NB4 (cell line): ENCODE results near the gene THRAP3.

Experiments used
- MYC ChIP-seq: IDR thresholded peaks from 2 replicates; pipeline ENCODE4 v1.6.1; 2011; ENCODE audit warnings: low read depth, low read length
- POLR2A ChIP-seq: IDR thresholded peaks from 2 replicates; pipeline ENCODE4 v1.6.1; 2011; ENCODE audit warnings: mild to moderate bottlenecking; ENCODE audit not compliant: insufficient read length; ENCODE audit errors: extremely low read depth
- TF ChIP-seq, protein P1 (sequence below): IDR thresholded peaks from one replicate; pipeline ENCODE4 v1.5.1; 2012; ENCODE audit warnings: low read depth, low read length
- TF ChIP-seq, protein P2 (sequence below): IDR thresholded peaks from 2 replicates; pipeline ENCODE4 v1.6.1; 2011; ENCODE audit warnings: low read depth, low read length

DNA sequence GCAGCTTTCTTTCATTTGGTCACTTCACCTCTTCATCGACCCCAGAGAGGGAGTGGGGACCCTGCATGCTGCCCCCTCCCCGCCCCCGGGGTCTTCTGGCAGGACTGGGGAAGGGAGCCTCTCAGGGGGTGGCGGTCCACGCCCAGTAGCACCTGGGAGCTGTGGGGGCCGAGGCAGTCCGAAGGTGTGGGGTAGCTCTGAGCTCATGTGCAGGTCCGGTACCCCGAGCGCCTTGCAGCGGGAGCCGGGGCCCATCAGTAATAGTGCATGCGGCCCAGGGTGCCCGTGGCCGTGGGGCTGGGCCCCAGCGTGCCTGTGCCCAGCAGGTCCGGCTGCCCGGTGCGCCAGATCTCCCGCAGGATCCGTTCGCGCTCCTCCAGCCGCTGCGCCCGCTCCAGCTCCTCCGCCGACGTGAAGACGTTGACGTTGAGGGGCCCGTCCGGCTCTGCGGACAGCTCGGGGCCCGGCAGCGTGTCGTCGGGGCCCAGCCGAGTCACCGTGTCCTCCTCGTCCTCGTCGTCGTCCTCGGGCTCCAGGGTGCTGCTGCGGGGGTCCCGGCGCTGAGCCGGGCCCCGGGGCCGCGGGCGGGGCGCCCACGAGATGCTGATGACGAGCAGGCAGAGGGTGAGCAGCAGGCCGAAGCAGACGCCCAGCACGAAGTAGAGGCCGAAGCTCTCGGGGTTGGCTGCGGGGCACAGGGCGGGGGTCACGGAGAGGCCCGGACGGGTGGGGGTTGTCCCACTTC lies 98.0 kb downstream of the THRAP3 start:
- no peak for TF ChIP-seq POLR2A
- TF ChIP-seq, protein P1, sequence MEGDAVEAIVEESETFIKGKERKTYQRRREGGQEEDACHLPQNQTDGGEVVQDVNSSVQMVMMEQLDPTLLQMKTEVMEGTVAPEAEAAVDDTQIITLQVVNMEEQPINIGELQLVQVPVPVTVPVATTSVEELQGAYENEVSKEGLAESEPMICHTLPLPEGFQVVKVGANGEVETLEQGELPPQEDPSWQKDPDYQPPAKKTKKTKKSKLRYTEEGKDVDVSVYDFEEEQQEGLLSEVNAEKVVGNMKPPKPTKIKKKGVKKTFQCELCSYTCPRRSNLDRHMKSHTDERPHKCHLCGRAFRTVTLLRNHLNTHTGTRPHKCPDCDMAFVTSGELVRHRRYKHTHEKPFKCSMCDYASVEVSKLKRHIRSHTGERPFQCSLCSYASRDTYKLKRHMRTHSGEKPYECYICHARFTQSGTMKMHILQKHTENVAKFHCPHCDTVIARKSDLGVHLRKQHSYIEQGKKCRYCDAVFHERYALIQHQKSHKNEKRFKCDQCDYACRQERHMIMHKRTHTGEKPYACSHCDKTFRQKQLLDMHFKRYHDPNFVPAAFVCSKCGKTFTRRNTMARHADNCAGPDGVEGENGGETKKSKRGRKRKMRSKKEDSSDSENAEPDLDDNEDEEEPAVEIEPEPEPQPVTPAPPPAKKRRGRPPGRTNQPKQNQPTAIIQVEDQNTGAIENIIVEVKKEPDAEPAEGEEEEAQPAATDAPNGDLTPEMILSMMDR, result no peak
- TF ChIP-seq, protein P2, sequence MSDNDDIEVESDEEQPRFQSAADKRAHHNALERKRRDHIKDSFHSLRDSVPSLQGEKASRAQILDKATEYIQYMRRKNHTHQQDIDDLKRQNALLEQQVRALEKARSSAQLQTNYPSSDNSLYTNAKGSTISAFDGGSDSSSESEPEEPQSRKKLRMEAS, result no peak
- no peak for TF ChIP-seq MYC
